Transverse colon (tissue), 4 donors: Measurements from ENCODE around the gene INAVA.

Experiments used
- POLR2A ChIP-seq: fragments of 450-650 bp; IDR thresholded peaks from one replicate; pipeline ENCODE4 v1.6.1; 2016; ENCODE audit warnings: antibody characterized with exemption, mild to moderate bottlenecking, moderate library complexity
- POLR2AphosphoS5 ChIP-seq, 3 donors: sonication (generic); formaldehyde crosslinking; IDR thresholded peaks; one replicate each; pipeline ENCODE4 v1.6.1; 2016; ENCODE audit warnings: antibody characterized with exemption in 3 of 3
- TF ChIP-seq, protein P1 (sequence below), 5 experiments: fragments of 200-600 bp in 3 of 5; fragments of 450-650 bp in 2 of 5; sonication (generic) in 3 of 5; IDR thresholded peaks; 1 replicate in 2 of 5; 2 replicates in 3 of 5; pipeline ENCODE4 v1.5.1; 2016 to 2017; ENCODE audit warnings: antibody characterized with exemption in 5 of 5, inconsistent platforms in 3 of 5, mild to moderate bottlenecking in 2 of 5, moderate library complexity in 1 of 5

DNA sequence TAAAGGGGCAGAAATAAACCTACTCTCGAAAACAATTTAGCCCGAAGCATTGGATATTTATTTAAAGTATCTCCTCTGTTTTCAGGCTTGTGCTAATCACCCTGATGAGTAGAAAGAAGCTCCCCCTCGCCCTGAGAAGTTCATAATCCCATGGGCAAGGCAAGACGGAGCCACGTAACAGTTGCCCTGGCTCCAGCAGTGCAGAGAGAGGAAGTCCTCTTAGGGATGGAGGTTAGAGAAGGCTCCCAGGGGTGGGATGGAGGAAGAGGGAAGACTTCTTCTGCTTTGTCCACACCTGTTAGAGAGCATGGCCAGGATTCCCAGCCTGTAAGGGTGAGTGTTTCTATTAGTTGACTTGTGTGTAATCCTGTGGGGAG lies 25.3 kb upstream of the INAVA start:
- TF ChIP-seq, protein P1, sequence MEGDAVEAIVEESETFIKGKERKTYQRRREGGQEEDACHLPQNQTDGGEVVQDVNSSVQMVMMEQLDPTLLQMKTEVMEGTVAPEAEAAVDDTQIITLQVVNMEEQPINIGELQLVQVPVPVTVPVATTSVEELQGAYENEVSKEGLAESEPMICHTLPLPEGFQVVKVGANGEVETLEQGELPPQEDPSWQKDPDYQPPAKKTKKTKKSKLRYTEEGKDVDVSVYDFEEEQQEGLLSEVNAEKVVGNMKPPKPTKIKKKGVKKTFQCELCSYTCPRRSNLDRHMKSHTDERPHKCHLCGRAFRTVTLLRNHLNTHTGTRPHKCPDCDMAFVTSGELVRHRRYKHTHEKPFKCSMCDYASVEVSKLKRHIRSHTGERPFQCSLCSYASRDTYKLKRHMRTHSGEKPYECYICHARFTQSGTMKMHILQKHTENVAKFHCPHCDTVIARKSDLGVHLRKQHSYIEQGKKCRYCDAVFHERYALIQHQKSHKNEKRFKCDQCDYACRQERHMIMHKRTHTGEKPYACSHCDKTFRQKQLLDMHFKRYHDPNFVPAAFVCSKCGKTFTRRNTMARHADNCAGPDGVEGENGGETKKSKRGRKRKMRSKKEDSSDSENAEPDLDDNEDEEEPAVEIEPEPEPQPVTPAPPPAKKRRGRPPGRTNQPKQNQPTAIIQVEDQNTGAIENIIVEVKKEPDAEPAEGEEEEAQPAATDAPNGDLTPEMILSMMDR (IDR thresholded peaks at IDR 0.05): no peak
- TF ChIP-seq POLR2AphosphoS5 (IDR thresholded peaks at IDR 0.05): no peak
- TF ChIP-seq POLR2A: no peak
